Loucy (cell line): Measurements from ENCODE around the gene NOCT.

Source experiments
- H2AFZ ChIP-seq: fragments of 200-600 bp; sonication (generic); 2 replicates; pipeline ENCODE4 v1.6.0; 2016; ENCODE audit warnings: antibody characterized with exemption, mild to moderate bottlenecking, low read length, moderate library complexity
- H3F3A ChIP-seq: fragments of 200-600 bp; 2 replicates; pipeline ENCODE4 v1.6.0; 2016; ENCODE audit warnings: antibody characterized with exemption, low read depth, mild to moderate bottlenecking
- H3K27me3 ChIP-seq: fragments of 200-600 bp; sonication (generic); 2 replicates; pipeline ENCODE4 v1.6.1; 2014; ENCODE audit warnings: low read length, mild to moderate bottlenecking; ENCODE audit not compliant: insufficient read depth, poor library complexity, severe bottlenecking
- H3K36me3 ChIP-seq: fragments of 200-600 bp; sonication (generic); 2 replicates; pipeline ENCODE4 v1.6.1; 2016; ENCODE audit warnings: low read length; ENCODE audit not compliant: insufficient read depth
- H3K4me1 ChIP-seq: fragments of 200-600 bp; sonication (generic); 2 replicates; pipeline ENCODE4 v1.5.1; 2014; ENCODE audit warnings: low read length, mild to moderate bottlenecking; ENCODE audit not compliant: insufficient read depth, poor library complexity, severe bottlenecking
- H3K4me2 ChIP-seq: fragments of 200-600 bp; sonication (generic); 2 replicates; pipeline ENCODE4 v1.6.0; 2014; ENCODE audit warnings: antibody characterized with exemption, low read length, low read depth, mild to moderate bottlenecking; ENCODE audit not compliant: poor library complexity, severe bottlenecking
- H3K4me3 ChIP-seq: fragments of 200-600 bp; sonication (generic); 2 replicates; pipeline ENCODE4 v1.5.1; 2014; ENCODE audit warnings: low read length, mild to moderate bottlenecking, mixed read lengths; ENCODE audit not compliant: poor library complexity, severe bottlenecking
- H3K79me2 ChIP-seq: fragments of 200-600 bp; sonication (generic); 2 replicates; pipeline ENCODE4 v1.6.1; 2014; ENCODE audit warnings: low read length; ENCODE audit not compliant: insufficient read depth
- H3K9ac ChIP-seq: fragments of 200-600 bp; sonication (generic); 2 replicates; pipeline ENCODE4 v1.6.0; 2014; ENCODE audit warnings: mild to moderate bottlenecking, low read depth, low read length, moderate library complexity; ENCODE audit not compliant: poor library complexity, severe bottlenecking
- H3K9me2 ChIP-seq: fragments of 200-600 bp; sonication (generic); replicated peaks from 2 replicates; pipeline ENCODE4 v1.6.1; 2016; ENCODE audit warnings: low read depth, low read length, mixed read lengths
- H3K9me3 ChIP-seq: fragments of 200-600 bp; sonication (generic); 2 replicates; pipeline ENCODE4 v1.6.1; 2014; ENCODE audit warnings: mild to moderate bottlenecking, antibody characterized with exemption, low read length, low read depth; ENCODE audit not compliant: insufficient read depth
- H4K20me1 ChIP-seq: fragments of 200-600 bp; sonication (generic); 2 replicates; pipeline ENCODE4 v1.6.0; 2014; ENCODE audit warnings: antibody characterized with exemption, low read length, mild to moderate bottlenecking; ENCODE audit not compliant: insufficient read depth, poor library complexity, severe bottlenecking
- EZH2phosphoT487 ChIP-seq: fragments of 200-600 bp; IDR thresholded peaks from 2 replicates; pipeline ENCODE4 v1.6.1; 2018; ENCODE audit warnings: antibody characterized with exemption, mild to moderate bottlenecking, moderate library complexity, borderline replicate concordance
- TF ChIP-seq, protein P1 (sequence below): fragments of 200-600 bp; sonication (generic); conservative IDR thresholded peaks from 2 replicates; pipeline ENCODE4 v1.5.1; 2014; ENCODE audit warnings: mild to moderate bottlenecking, antibody characterized with exemption, low read length

Gene NOCT

DNA sequence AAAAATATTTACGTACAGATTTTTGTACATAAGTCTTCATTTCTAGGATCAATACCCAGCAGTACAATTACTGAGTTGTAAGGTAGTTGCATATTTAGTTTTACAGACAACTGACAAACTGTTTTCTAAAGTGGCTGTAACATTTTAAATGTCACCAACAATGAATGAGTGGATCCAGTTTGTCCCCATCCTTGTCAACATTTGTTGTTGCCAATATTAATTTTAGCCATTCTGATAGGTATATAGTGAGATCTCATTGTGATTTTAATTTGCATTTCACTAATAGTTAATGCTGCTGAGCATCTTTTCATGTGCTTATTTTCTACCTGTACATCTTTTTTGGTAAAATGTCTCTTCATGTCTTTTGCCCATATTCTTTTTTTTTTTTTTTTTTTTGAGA is 30.9 kb upstream of the NOCT start:
- no peaks in the 10 kb centered on the region for H3K4me1 ChIP-seq
- no peak overlapping the region for H2AFZ ChIP-seq
- no peak overlapping the region for H3K4me2 ChIP-seq
- no peaks in the 10 kb centered on the region for H4K20me1 ChIP-seq
- no peaks in the 10 kb centered on the region for H3K79me2 ChIP-seq
- H3K9me3 ChIP-seq: no peaks in the 10 kb centered on the region
- H3F3A ChIP-seq: no peaks in the 10 kb centered on the region
- H3K36me3 ChIP-seq: no peaks in the 10 kb centered on the region
- H3K9ac ChIP-seq: no peak overlapping the region
- H3K9me2 ChIP-seq: no peaks in the 10 kb centered on the region
- TF ChIP-seq EZH2phosphoT487: no peak
- TF ChIP-seq, protein P1, sequence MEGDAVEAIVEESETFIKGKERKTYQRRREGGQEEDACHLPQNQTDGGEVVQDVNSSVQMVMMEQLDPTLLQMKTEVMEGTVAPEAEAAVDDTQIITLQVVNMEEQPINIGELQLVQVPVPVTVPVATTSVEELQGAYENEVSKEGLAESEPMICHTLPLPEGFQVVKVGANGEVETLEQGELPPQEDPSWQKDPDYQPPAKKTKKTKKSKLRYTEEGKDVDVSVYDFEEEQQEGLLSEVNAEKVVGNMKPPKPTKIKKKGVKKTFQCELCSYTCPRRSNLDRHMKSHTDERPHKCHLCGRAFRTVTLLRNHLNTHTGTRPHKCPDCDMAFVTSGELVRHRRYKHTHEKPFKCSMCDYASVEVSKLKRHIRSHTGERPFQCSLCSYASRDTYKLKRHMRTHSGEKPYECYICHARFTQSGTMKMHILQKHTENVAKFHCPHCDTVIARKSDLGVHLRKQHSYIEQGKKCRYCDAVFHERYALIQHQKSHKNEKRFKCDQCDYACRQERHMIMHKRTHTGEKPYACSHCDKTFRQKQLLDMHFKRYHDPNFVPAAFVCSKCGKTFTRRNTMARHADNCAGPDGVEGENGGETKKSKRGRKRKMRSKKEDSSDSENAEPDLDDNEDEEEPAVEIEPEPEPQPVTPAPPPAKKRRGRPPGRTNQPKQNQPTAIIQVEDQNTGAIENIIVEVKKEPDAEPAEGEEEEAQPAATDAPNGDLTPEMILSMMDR: no peak
- H3K27me3 ChIP-seq: no peaks in the 10 kb centered on the region
- no peak overlapping the region for H3K4me3 ChIP-seq

DNA sequence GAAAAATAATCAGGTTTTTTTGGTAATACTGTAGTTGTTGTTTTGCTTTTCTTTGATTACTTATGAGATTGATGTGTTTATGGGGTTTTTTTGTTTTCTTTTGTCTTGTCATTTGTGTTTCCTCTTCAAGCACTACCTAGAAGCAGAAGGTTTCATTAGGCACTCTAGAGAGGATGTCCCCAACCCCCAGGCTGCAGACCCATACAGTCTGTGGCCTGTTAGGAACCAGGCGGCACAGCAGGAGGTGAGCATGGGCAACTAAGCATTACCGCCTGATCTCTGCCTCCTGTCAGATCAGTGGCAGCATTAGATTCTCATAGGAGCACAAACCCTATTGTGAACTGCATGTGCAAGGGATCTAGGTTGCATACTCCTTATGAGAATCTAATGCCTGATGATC is 22.9 kb upstream of the NOCT start:
- Histone ChIP-seq H3K9ac (no peak overlapping the region), H3K9me2 (no peaks in the 10 kb centered on the region), H4K20me1 (no peaks in the 10 kb centered on the region), H3K4me1 (no peaks in the 10 kb centered on the region), H3K79me2 (no peaks in the 10 kb centered on the region), H3K9me3 (no peaks in the 10 kb centered on the region), H3K4me2 (no peak overlapping the region), H3K36me3 (no peaks in the 10 kb centered on the region), H3F3A (no peaks in the 10 kb centered on the region), H2AFZ (no peak overlapping the region), H3K4me3 (no peak overlapping the region), H3K27me3 (no peaks in the 10 kb centered on the region)
- TF ChIP-seq, protein P1: no peak
- no peak for TF ChIP-seq EZH2phosphoT487

- Histone ChIP-seq H3K27me3 (no peaks in the 10 kb centered on the region), H4K20me1 (no peaks in the 10 kb centered on the region), H3K4me3 (no peak overlapping the region), H2AFZ (no peak overlapping the region), H3K9me3 (no peaks in the 10 kb centered on the region), H3K9ac (no peak overlapping the region), H3F3A (no peaks in the 10 kb centered on the region), H3K79me2 (no peaks in the 10 kb centered on the region), H3K9me2 (no peaks in the 10 kb centered on the region), H3K4me2 (no peak overlapping the region), H3K4me1 (no peaks in the 10 kb centered on the region), H3K36me3 (no peaks in the 10 kb centered on the region)
- TF ChIP-seq, protein P1: no peak
- no peak for TF ChIP-seq EZH2phosphoT487
Observed at GRCh38 chr4:138996090-138996489, 19.5 kb upstream of the NOCT start.
